ENCODE results near the gene SPC24.
A peak's percentile ranks its signal among the peaks of the same experiment; 100 is the strongest.
"Not testable (repeated sequence)": the region's sequence is repeated elsewhere in the genome, so short reads cannot be mapped to it uniquely, and the experiment has no call there.

Gene SPC24

GRCh38 chr19:11191273-11191755 lies 35.7 kb upstream of the SPC24 start:
- no peak overlapping the region for H3K4me3 ChIP-seq (ENCODE audit: control insufficient read depth, low read depth, low read length)
- no peak for TF ChIP-seq CTCF (conservative IDR thresholded peaks at IDR 0.05; ENCODE audit: control insufficient read depth, insufficient read depth, low read depth, low read length)
- DNase-seq (ENCODE audit: low read depth): peak; percentile 83

- no peak overlapping the region for H3K4me3 ChIP-seq (ENCODE audit: control insufficient read depth, low read depth, low read length)
- TF ChIP-seq CTCF (conservative IDR thresholded peaks at IDR 0.05; ENCODE audit: control insufficient read depth, insufficient read depth, low read depth, low read length): no peak
- DNase-seq (ENCODE audit: low read depth): no peak
Measured at GRCh38 chr19:11190501-11190900, 34.9 kb upstream of the SPC24 start.

- no peak for TF ChIP-seq CTCF (conservative IDR thresholded peaks at IDR 0.05; ENCODE audit: control insufficient read depth, insufficient read depth, low read depth, low read length)
- H3K4me3 ChIP-seq (ENCODE audit: control insufficient read depth, low read depth, low read length): no peak overlapping the region
- DNase-seq (ENCODE audit: low read depth): no peak
Measured at GRCh38 chr19:11187441-11187840, 31.9 kb upstream of the SPC24 start.

GRCh38 chr19:11182994-11183393 lies 27.4 kb upstream of the SPC24 start:
- TF ChIP-seq CTCF (conservative IDR thresholded peaks at IDR 0.05; ENCODE audit: control insufficient read depth, insufficient read depth, low read depth, low read length): no peak
- no peak for DNase-seq (ENCODE audit: low read depth)
- H3K4me3 ChIP-seq (ENCODE audit: control insufficient read depth, low read depth, low read length): no peak overlapping the region

GRCh38 chr19:11181488-11181887 lies 25.9 kb upstream of the SPC24 start:
- DNase-seq (ENCODE audit: low read depth): no peak
- H3K4me3 ChIP-seq (ENCODE audit: control insufficient read depth, low read depth, low read length): no peak overlapping the region
- no peak for TF ChIP-seq CTCF (conservative IDR thresholded peaks at IDR 0.05; ENCODE audit: control insufficient read depth, insufficient read depth, low read depth, low read length)

GRCh38 chr19:11180975-11181374 lies 25.4 kb upstream of the SPC24 start:
- H3K4me3 ChIP-seq (ENCODE audit: control insufficient read depth, low read depth, low read length); DNase-seq (ENCODE audit: low read depth): not testable (repeated sequence)

GRCh38 chr19:11180346-11180745 lies 24.8 kb upstream of the SPC24 start:
- TF ChIP-seq CTCF (conservative IDR thresholded peaks at IDR 0.05; ENCODE audit: control insufficient read depth, insufficient read depth, low read depth, low read length): no peak
- no peak overlapping the region for H3K4me3 ChIP-seq (ENCODE audit: control insufficient read depth, low read depth, low read length)
- DNase-seq (ENCODE audit: low read depth): peak; percentile 40
